Smooth muscle cell (in vitro differentiated cells): ENCODE data around the gene TNFRSF19. TPM values are rescaled to one million over a fixed set of nuclear protein-coding genes. Genes with fewer than 3 reads are reported as not detected.

Source experiments
- DNase-seq: peaks from one replicate; lab custom pipeline; 2025; ENCODE audit not compliant: unreplicated experiment; lab: John Stamatoyannopoulos, UW
- H2AFZ ChIP-seq: fragments of 200-600 bp; sonication (generic); 2 replicates; pipeline ENCODE4 v1.6.0; 2016; ENCODE audit warnings: antibody characterized with exemption, low read depth, mild to moderate bottlenecking
- H3F3A ChIP-seq: fragments of 200-600 bp; sonication (generic); 2 replicates; pipeline ENCODE4 v1.6.0; 2017; ENCODE audit warnings: antibody characterized with exemption, low read depth
- H3K27ac ChIP-seq: fragments of 200-600 bp; sonication (generic); 2 replicates; pipeline ENCODE4 v1.5.1; 2016; ENCODE audit warnings: low read depth, mild to moderate bottlenecking
- H3K27me3 ChIP-seq: fragments of 200-600 bp; sonication (generic); 2 replicates; pipeline ENCODE4 v1.6.1; 2016; ENCODE audit warnings: low read depth, mild to moderate bottlenecking
- H3K36me3 ChIP-seq: fragments of 200-600 bp; sonication (generic); 2 replicates; pipeline ENCODE4 v1.5.1; 2016; ENCODE audit warnings: low read depth
- H3K4me1 ChIP-seq: fragments of 200-600 bp; sonication (generic); 2 replicates; pipeline ENCODE4 v1.5.1; 2016; ENCODE audit warnings: low read depth
- H3K4me2 ChIP-seq: fragments of 200-600 bp; sonication (generic); 2 replicates; pipeline ENCODE4 v1.6.0; 2016; ENCODE audit warnings: mild to moderate bottlenecking
- H3K4me3 ChIP-seq: fragments of 200-600 bp; sonication (generic); 2 replicates; pipeline ENCODE4 v1.5.1; 2016; ENCODE audit warnings: mild to moderate bottlenecking
- H3K79me2 ChIP-seq: fragments of 200-600 bp; sonication (generic); 2 replicates; pipeline ENCODE4 v1.6.0; 2016; ENCODE audit warnings: low read depth, mild to moderate bottlenecking
- H3K9ac ChIP-seq: fragments of 200-600 bp; sonication (generic); 2 replicates; pipeline ENCODE4 v1.6.0; 2016; ENCODE audit warnings: low read depth
- H3K9me3 ChIP-seq: fragments of 200-600 bp; sonication (generic); replicated peaks from 2 replicates; pipeline ENCODE4 v1.5.1; 2016; ENCODE audit warnings: low read depth
- H4K20me1 ChIP-seq: fragments of 200-600 bp; sonication (generic); 2 replicates; pipeline ENCODE4 v1.6.0; 2016; ENCODE audit warnings: low read depth
- CTCF ChIP-seq: fragments of 200-600 bp; sonication (generic); IDR thresholded peaks from 2 replicates; pipeline ENCODE4 v1.5.1; 2017; ENCODE audit warnings: borderline replicate concordance, mild to moderate bottlenecking, antibody characterized with exemption; ENCODE audit not compliant: insufficient read depth, poor library complexity, severe bottlenecking
- WGBS: methylation state at CpG from one replicate; pipeline ENCODE4 v1.1.7; 2016; ENCODE audit warnings: low lambda C conversion rate; 5-methylcytosine and 5-hydroxymethylcytosine counted together
- polyA plus RNA-seq: library from polyadenylated mRNA; unstranded; fragments of >200 nt; fragmentation: Nextera tagmentation; extraction: Ambion mirVana; gene quantifications from 2 replicates; pipeline ENCODE4 v1.2.1, GENCODE V29; 2016
- total RNA-seq: library from RNA; depleted of rRNA; stranded (reverse); fragments of >200 nt; gene quantifications from 2 replicates; pipeline ENCODE4 v1.2.3, GENCODE V29; 2014

The TNFRSF19 gene
- total and polyA plus RNA-seq, 2 experiments from 2014 or later: 15.5 to 34.3 TPM

- no peak for DNase-seq
- Histone ChIP-seq H3K4me1 (peaks cover 57% of the 10 kb centered on the region), H3F3A (no peaks in the 10 kb centered on the region), H3K9me3 (no peaks in the 10 kb centered on the region), H3K27ac (peak overlapping the region; percentile 31), H3K79me2 (peaks cover 4% of the 10 kb centered on the region), H3K36me3 (no peaks in the 10 kb centered on the region), H4K20me1 (no peaks in the 10 kb centered on the region), H3K27me3 (no peaks in the 10 kb centered on the region), H2AFZ (peak overlapping the region; percentile 53), H3K4me2 (peak overlapping the region; percentile 46), H3K9ac (no peak overlapping the region), H3K4me3 (no peak overlapping the region)
- 20% methylated on average over 1 of the region's 1 CpG for whole genome bisulfite sequencing
- TF ChIP-seq CTCF: no peak
Observed at GRCh38 chr13:23632048-23632582, 61.9 kb downstream of the TNFRSF19 start.

GRCh38 chr13:23632741-23633140 is 62.5 kb downstream of the TNFRSF19 start:
- Histone ChIP-seq H2AFZ (peak overlapping the region; percentile 53), H3K4me3 (no peak overlapping the region), H3K36me3 (no peaks in the 10 kb centered on the region), H4K20me1 (no peaks in the 10 kb centered on the region), H3K9ac (no peak overlapping the region), H3K4me2 (no peak overlapping the region), H3F3A (no peaks in the 10 kb centered on the region), H3K9me3 (no peaks in the 10 kb centered on the region), H3K27ac (no peak overlapping the region), H3K79me2 (peaks cover 4% of the 10 kb centered on the region), H3K4me1 (peaks cover 59% of the 10 kb centered on the region), H3K27me3 (no peaks in the 10 kb centered on the region)
- DNase-seq: no peak
- 64% methylated on average over 3 of the region's 3 CpGs for WGBS
- no peak for TF ChIP-seq CTCF

- H4K20me1 ChIP-seq: no peaks in the 10 kb centered on the region
- H3K9me3 ChIP-seq: no peaks in the 10 kb centered on the region
- no peaks in the 10 kb centered on the region for H3F3A ChIP-seq
- H3K27ac ChIP-seq: no peak overlapping the region
- no peak overlapping the region for H3K9ac ChIP-seq
- no peak for DNase-seq
- peaks cover 4% of the 10 kb centered on the region for H3K79me2 ChIP-seq
- peaks cover 47% of the 10 kb centered on the region for H3K4me1 ChIP-seq
- WGBS: 95% methylated on average over 5 of the region's 5 CpGs
- no peaks in the 10 kb centered on the region for H3K27me3 ChIP-seq
- TF ChIP-seq CTCF: no peak
- no peaks in the 10 kb centered on the region for H3K36me3 ChIP-seq
- H3K4me2 ChIP-seq: no peak overlapping the region
- no peak overlapping the region for H2AFZ ChIP-seq
- H3K4me3 ChIP-seq: no peak overlapping the region
Observed at GRCh38 chr13:23634897-23635296, 64.7 kb downstream of the TNFRSF19 start.

GRCh38 chr13:23636360-23636759 is 66.1 kb downstream of the TNFRSF19 start:
- no peak overlapping the region for H3K4me3 ChIP-seq
- no peak overlapping the region for H3K4me2 ChIP-seq
- H3F3A ChIP-seq: no peaks in the 10 kb centered on the region
- H2AFZ ChIP-seq: no peak overlapping the region
- H3K79me2 ChIP-seq: peaks cover 4% of the 10 kb centered on the region
- no peaks in the 10 kb centered on the region for H3K36me3 ChIP-seq
- no peak for TF ChIP-seq CTCF
- no peaks in the 10 kb centered on the region for H3K27me3 ChIP-seq
- no peak for DNase-seq
- H4K20me1 ChIP-seq: no peaks in the 10 kb centered on the region
- no peak overlapping the region for H3K27ac ChIP-seq
- no peak overlapping the region for H3K9ac ChIP-seq
- WGBS: 78% methylated on average over 6 of the region's 6 CpGs
- H3K9me3 ChIP-seq: no peaks in the 10 kb centered on the region
- peaks cover 35% of the 10 kb centered on the region for H3K4me1 ChIP-seq
